WTC11 (cell line): ENCODE measurements around the gene APOBEC3F. TPM values are rescaled to one million over a fixed set of nuclear protein-coding genes. Genes with fewer than 3 reads are reported as not detected.
A peak's percentile ranks its signal among the peaks of the same experiment; 100 is the strongest.
"Not testable (repeated sequence)": the region's sequence is repeated elsewhere in the genome, so short reads cannot be mapped to it uniquely, and the experiment has no call there.

Source experiments
- ATAC-seq: fragments of 200-7000 bp; cut with Tn5 transposase; 2 replicates; pipeline ENCODE4 v1.10.0; 2021; ENCODE audit warnings: mild to moderate bottlenecking, moderate library complexity
- CTCF ChIA-PET: fragments of 300-600 bp; sonication (Branson Sonifier 250); formaldehyde crosslinking; loops from one replicate; lab custom pipeline; 2021; ENCODE audit warnings: antibody characterized with exemption; lab: Charles Lee
- POLR2A ChIA-PET: fragments of 350-600 bp; sonication (Branson Sonifier 250); formaldehyde crosslinking; loops from one replicate; lab custom pipeline; 2021; ENCODE audit warnings: antibody characterized with exemption; lab: Charles Lee
- DNase-seq: peaks from one replicate; pipeline ENCODE4 v3.0.0; 2021; ENCODE audit warnings: low spot score
- H3K27ac Mint-ChIP-seq: 2 replicates; pipeline ENCODE4 v1.8.0; 2021; ENCODE audit warnings: mixed read lengths
- H3K27me3 Mint-ChIP-seq: 2 replicates; pipeline ENCODE4 v1.8.0; 2021; ENCODE audit warnings: low read depth, mild to moderate bottlenecking, moderate library complexity, mixed read lengths
- H3K36me3 Mint-ChIP-seq: 2 replicates; pipeline ENCODE4 v1.8.0; 2021; ENCODE audit warnings: mixed read lengths
- H3K4me1 Mint-ChIP-seq: 2 replicates; pipeline ENCODE4 v1.8.0; 2022; ENCODE audit warnings: mixed read lengths
- H3K4me3 Mint-ChIP-seq: 2 replicates; pipeline ENCODE4 v1.8.0; 2021; ENCODE audit warnings: mild to moderate bottlenecking, moderate library complexity, mixed read lengths
- H3K9me3 Mint-ChIP-seq: 2 replicates; pipeline ENCODE4 v1.8.0; 2021; ENCODE audit warnings: mixed read lengths
- ERG ChIP-seq: fragments of 250-450 bp; sonication (Bioruptor Pico); IDR thresholded peaks from 2 replicates; pipeline ENCODE4 v1.8.0; 2021; ENCODE audit warnings: mild to moderate bottlenecking
- GABPB1 ChIP-seq: sonication (generic); formaldehyde crosslinking; IDR thresholded peaks from 2 replicates; pipeline ENCODE4 v1.8.1; 2023; ENCODE audit warnings: mild to moderate bottlenecking, missing genetic modification reagents
- NR1H2 ChIP-seq: sonication (generic); formaldehyde crosslinking; IDR thresholded peaks from 2 replicates; pipeline ENCODE4 v1.9.0; 2021; ENCODE audit warnings: mild to moderate bottlenecking, moderate library complexity, missing genetic modification reagents
- RORB ChIP-seq: fragments of 250-450 bp; sonication (Bioruptor Pico); IDR thresholded peaks from 2 replicates; pipeline ENCODE4 v1.9.0; 2021; ENCODE audit warnings: mild to moderate bottlenecking
- TEAD1 ChIP-seq: sonication (generic); formaldehyde crosslinking; IDR thresholded peaks from 2 replicates; pipeline ENCODE4 v1.8.0; 2022; ENCODE audit warnings: mild to moderate bottlenecking, missing genetic modification reagents
- TEAD4 ChIP-seq: sonication (generic); formaldehyde crosslinking; IDR thresholded peaks from 2 replicates; pipeline ENCODE4 v1.8.0; 2022; ENCODE audit warnings: mild to moderate bottlenecking, missing genetic modification reagents
- USF2 ChIP-seq: sonication (generic); formaldehyde crosslinking; IDR thresholded peaks from 2 replicates; pipeline ENCODE4 v1.8.1; 2023; ENCODE audit warnings: mild to moderate bottlenecking, missing genetic modification reagents, moderate library complexity
- ZNF219 ChIP-seq: sonication (generic); formaldehyde crosslinking; IDR thresholded peaks from 2 replicates; pipeline ENCODE4 v1.8.0; 2023; ENCODE audit warnings: missing genetic modification reagents, mild to moderate bottlenecking, borderline replicate concordance
- ZNF263 ChIP-seq: sonication (generic); formaldehyde crosslinking; IDR thresholded peaks from 2 replicates; pipeline ENCODE4 v1.8.1; 2022; ENCODE audit warnings: low read depth, mild to moderate bottlenecking, moderate library complexity, missing genetic modification reagents
- total RNA-seq: library from RNA; stranded (reverse); gene quantifications from 3 replicates; pipeline ENCODE4 v1.2.3, GENCODE V29; 2021
- TF ChIP-seq, protein P1 (sequence below): sonication (generic); formaldehyde crosslinking; IDR thresholded peaks from 2 replicates; pipeline ENCODE4 v1.8.0; 2022; ENCODE audit warnings: mild to moderate bottlenecking, missing genetic modification reagents

The APOBEC3F gene
- total RNA-seq, 1 experiment from 2014 or later: 8.7 TPM

DNA sequence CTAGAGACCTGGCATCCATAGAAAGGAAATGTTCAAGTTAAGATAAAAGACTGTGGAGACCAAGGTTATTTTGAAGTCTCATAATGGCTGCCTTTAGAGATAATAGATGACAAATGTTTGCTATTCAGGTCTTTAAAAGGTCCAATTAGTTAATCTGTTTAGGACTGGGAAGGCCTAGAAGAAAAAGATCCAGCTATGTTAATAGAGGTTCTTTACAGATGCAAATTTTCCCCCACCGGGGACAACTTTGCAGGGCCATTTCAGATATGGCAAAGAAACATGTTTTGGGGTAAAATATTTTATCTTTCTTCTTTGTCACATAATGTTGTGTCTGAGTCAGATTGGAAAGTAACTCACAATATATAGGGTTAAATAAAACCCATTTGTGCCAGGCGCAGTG is 33.3 kb downstream of the APOBEC3F start (continued):
- TF ChIP-seq GABPB1 (CRISPR knock-in tag) (no peak), USF2 (CRISPR knock-in tag) (no peak), TEAD1 (CRISPR knock-in tag) (no peak)
- TF ChIP-seq, all 79 proteins: peak for 0

- CTCF ChIA-PET: interaction anchor here (1.5 kb wide), 1 partner anchor 73 kb away, joined by 5 read pairs; no protein-coding TSS in a partner anchor
- POLR2A ChIA-PET, H3K27me3 Mint-ChIP-seq, H3K9me3 Mint-ChIP-seq, DNase-seq, H3K27ac Mint-ChIP-seq, H3K36me3 Mint-ChIP-seq: not testable (repeated sequence)
- H3K4me1 Mint-ChIP-seq: peaks cover 43% of the 10 kb centered on the region
- peak overlapping the region; percentile 53 for H3K4me3 Mint-ChIP-seq
- peak; percentile 95 for ATAC-seq
These were observed 35.7 kb downstream of the APOBEC3F start for GRCh38 chr22:39076155-39077025.

- ATAC-seq, H3K27me3 Mint-ChIP-seq, H3K27ac Mint-ChIP-seq, DNase-seq, H3K36me3 Mint-ChIP-seq: not testable (repeated sequence)
- CTCF ChIA-PET: interaction anchor here (1.5 kb wide), 2 partner anchors 54 to 74 kb away, joined by 3 to 5 read pairs; no protein-coding TSS in a partner anchor
- POLR2A ChIA-PET: interaction anchor here (0.6 kb wide), 1 partner anchor 219 kb away, joined by 3 read pairs; no protein-coding TSS in a partner anchor
- Mint-ChIP-seq H3K4me1 (peaks cover 50% of the 10 kb centered on the region), H3K4me3 (peak within 1 kb of the TSS; percentile 53)
- TF ChIP-seq ZNF263 (CRISPR knock-in tag): peak; percentile 95
- TF ChIP-seq, all 79 proteins: peak for 1; not testable (repeated sequence) for 78
- not testable (repeated sequence) for H3K9me3 Mint-ChIP-seq
These were observed 36.6 kb downstream of the APOBEC3F start, which contains the start of gene APOBEC3G for GRCh38 chr22:39077026-39077840. TSS of gene APOBEC3G (plus strand) at chr22:39077275. CDS start at chr22:39077362, 87 bp downstream.

- not testable (repeated sequence) for ATAC-seq
- ChIA-PET POLR2A (interaction anchor here (0.6 kb wide), 1 partner anchor 220 kb away, joined by 3 read pairs; no protein-coding TSS in a partner anchor), CTCF (interaction anchor here (1.5 kb wide), 1 partner anchor 53 kb away, joined by 3 read pairs; no protein-coding TSS in a partner anchor)
These were observed 37.2 kb downstream of the APOBEC3F start for GRCh38 chr22:39077912-39078311.

GRCh38 chr22:39078329-39078728 is 37.7 kb downstream of the APOBEC3F start:
- CTCF ChIA-PET: interaction anchor here (1.5 kb wide), 1 partner anchor 53 kb away, joined by 3 read pairs; no protein-coding TSS in a partner anchor
- Mint-ChIP-seq H3K27ac (no peak overlapping the region), H3K9me3 (no peaks in the 10 kb centered on the region)
- TF ChIP-seq TEAD4 (CRISPR knock-in tag) (no peak), ZNF219 (no peak), NR1H2 (CRISPR knock-in tag) (no peak), RORB (CRISPR knock-in tag) (no peak), ERG (CRISPR knock-in tag) (no peak)
- TF ChIP-seq, protein P1, sequence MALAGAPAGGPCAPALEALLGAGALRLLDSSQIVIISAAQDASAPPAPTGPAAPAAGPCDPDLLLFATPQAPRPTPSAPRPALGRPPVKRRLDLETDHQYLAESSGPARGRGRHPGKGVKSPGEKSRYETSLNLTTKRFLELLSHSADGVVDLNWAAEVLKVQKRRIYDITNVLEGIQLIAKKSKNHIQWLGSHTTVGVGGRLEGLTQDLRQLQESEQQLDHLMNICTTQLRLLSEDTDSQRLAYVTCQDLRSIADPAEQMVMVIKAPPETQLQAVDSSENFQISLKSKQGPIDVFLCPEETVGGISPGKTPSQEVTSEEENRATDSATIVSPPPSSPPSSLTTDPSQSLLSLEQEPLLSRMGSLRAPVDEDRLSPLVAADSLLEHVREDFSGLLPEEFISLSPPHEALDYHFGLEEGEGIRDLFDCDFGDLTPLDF (CRISPR knock-in tag): no peak
- TF ChIP-seq, all 79 proteins: peak for 0
- H3K4me3 Mint-ChIP-seq: no peak overlapping the region
- H3K27me3 Mint-ChIP-seq: peaks cover 4% of the 10 kb centered on the region; the same call in 1 of the 2 replicates
- ATAC-seq: no peak
- POLR2A ChIA-PET: no interaction called here
- DNase-seq: no peak
- H3K36me3 Mint-ChIP-seq: no peaks in the 10 kb centered on the region
- H3K4me1 Mint-ChIP-seq: peaks cover 45% of the 10 kb centered on the region

More at GRCh38 chr22:39077912-39078311, 37.2 kb downstream of the APOBEC3F start:
- not testable (repeated sequence) for H3K9me3 Mint-ChIP-seq, H3K27ac Mint-ChIP-seq, DNase-seq, H3K27me3 Mint-ChIP-seq, H3K36me3 Mint-ChIP-seq, H3K4me3 Mint-ChIP-seq
- H3K4me1 Mint-ChIP-seq: peaks cover 46% of the 10 kb centered on the region

GRCh38 chr22:39079054-39079637 is 38.5 kb downstream of the APOBEC3F start:
- CTCF ChIA-PET: interaction anchor here (1.0 to 1.5 kb wide), 2 partner anchors 52 to 56 kb away, joined by 3 read pairs; no protein-coding TSS in a partner anchor
- POLR2A ChIA-PET: interaction anchor here (0.7 kb wide), 2 partner anchors 110 to 250 kb away, joined by 3 to 4 read pairs; no protein-coding TSS in a partner anchor
- not testable (repeated sequence) for H3K27ac Mint-ChIP-seq, H3K9me3 Mint-ChIP-seq, H3K36me3 Mint-ChIP-seq, ATAC-seq, H3K27me3 Mint-ChIP-seq, DNase-seq, H3K4me3 Mint-ChIP-seq
- peaks cover 40% of the 10 kb centered on the region for H3K4me1 Mint-ChIP-seq
